GM10266 (cell line): ENCODE data around the gene TMCC2.

Experiments used
- DNase-seq: peaks from one replicate; pipeline ENCODE4 v3.0.0; 2012; ENCODE audit errors: extremely low spot score
- CTCF ChIP-seq: IDR thresholded peaks from 2 replicates; pipeline ENCODE4 v1.5.1; 2012; ENCODE audit warnings: mild to moderate bottlenecking, low read depth; ENCODE audit not compliant: control insufficient read depth, insufficient read depth; ENCODE audit errors: missing control alignments

The TMCC2 gene

DNA sequence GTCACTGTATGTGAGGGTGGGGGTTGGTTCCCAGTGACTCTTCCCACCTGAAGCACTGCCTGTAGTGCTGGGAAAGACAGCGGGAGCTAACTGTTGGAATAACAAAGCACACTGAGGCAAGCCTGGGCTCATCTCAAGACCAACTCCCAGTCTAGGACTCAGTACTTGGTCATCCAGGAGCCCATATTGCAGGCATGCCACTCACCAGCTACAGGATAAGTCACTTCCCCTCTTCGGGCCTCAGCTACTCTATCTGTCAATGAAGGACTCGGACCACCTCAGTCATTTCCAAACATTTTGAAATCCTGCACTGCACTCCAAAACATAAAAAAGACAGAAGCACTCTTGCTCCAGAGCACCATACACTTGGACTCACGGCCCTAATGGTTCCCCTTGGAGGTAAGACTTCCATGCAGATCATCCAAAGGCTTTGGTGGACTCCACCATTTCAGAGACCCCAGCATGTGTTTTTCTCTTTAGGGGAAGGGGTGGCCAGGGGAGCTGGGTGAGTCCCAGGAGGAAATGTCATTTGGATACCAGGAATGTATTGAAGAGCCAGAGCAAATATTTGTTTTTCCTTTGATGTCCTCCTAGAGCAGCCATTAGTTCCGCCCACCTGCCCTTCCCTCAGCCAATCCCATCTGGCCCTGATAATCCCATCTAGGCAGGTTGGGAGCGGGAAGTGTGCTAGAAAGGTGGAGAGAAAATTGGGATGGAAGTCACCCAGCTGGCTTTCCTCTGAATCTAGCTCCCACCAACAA lies 90.7 kb downstream of the TMCC2 start:
- no peak for DNase-seq
- TF ChIP-seq CTCF, result no peak

GRCh38 chr1:205319081-205320018 lies 91.6 kb downstream of the TMCC2 start:
- TF ChIP-seq CTCF, result no peak
- no peak for DNase-seq

GRCh38 chr1:205321162-205321958 lies 93.6 kb downstream of the TMCC2 start, which contains the start of gene NUAK2:
TSS of gene NUAK2 (minus strand) at chr1:205321745. CDS start at chr1:205321628, 117 bp downstream.
- DNase-seq, result peak; percentile 78
- TF ChIP-seq CTCF, result no peak

GRCh38 chr1:205321959-205322283 lies 94.2 kb downstream of the TMCC2 start:
- no peak for TF ChIP-seq CTCF
- no peak for DNase-seq
